ENCODE results near the gene SKP2. TPM values are rescaled to one million over a fixed set of nuclear protein-coding genes. Genes with fewer than 3 reads are reported as not detected.
"Not testable (repeated sequence)": the region's sequence is repeated elsewhere in the genome, so short reads cannot be mapped to it uniquely, and the experiment has no call there.

SKP2 gene
- total and polyA plus RNA-seq, 2 donors, result 5.1 to 42.9 TPM

DNA sequence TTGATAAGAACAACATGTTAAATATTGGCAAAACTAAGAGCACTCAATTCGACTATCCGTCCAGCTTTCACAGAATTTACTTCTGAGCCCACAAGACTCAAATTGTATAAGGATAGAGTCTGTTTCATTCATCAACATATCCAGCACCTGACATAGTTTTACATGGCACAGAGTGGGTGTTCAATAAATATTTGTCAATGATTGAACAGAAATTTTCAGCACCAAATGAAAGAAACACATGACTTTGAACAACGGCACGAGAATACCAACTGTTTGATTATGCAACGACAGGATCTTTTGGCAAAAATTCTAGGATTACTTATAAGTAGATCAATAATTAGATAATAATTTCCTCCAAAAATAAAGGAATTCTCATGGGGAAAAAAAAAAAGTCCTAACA, 41.8 kb downstream of the SKP2 start:
- WGBS, result 95% methylated on average over 5 of the region's 5 CpGs
- Histone ChIP-seq H3K4me1 (ENCODE audit: insufficient read depth) (no peaks in the 10 kb centered on the region), H3K36me3 (ENCODE audit: insufficient read depth) (no peaks in the 10 kb centered on the region), H3K27ac (ENCODE audit: low read depth) (no peak overlapping the region), H3K4me3 (ENCODE audit: low read depth, low read length) (no peak overlapping the region)
- no peak for DNase-seq (ENCODE audit: extremely low spot score)

DNA sequence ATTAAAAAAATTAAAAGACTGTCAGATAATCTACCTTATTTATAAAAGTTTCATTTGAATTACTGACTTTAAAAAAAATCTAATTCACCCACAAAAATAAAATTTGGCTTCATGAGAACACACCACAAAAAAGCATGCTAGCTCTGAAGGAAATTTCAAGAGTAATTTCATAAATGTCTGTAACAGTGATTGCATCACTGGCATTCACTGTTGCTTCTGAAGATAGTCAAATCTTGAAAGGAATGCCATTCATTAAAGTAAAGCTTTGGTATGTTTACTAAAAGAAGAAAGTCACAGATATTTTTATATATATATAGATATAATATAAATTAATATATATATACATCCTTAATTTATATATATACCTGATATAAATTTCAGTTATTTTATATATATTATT, 46.4 kb downstream of the SKP2 start:
- no peak overlapping the region for H3K4me3 ChIP-seq (ENCODE audit: low read depth, low read length)
- H3K4me1 ChIP-seq (ENCODE audit: insufficient read depth), result no peaks in the 10 kb centered on the region
- H3K27ac ChIP-seq (ENCODE audit: low read depth), result no peak overlapping the region
- no peaks in the 10 kb centered on the region for H3K36me3 ChIP-seq (ENCODE audit: insufficient read depth)
- DNase-seq (ENCODE audit: extremely low spot score), result no peak

DNA sequence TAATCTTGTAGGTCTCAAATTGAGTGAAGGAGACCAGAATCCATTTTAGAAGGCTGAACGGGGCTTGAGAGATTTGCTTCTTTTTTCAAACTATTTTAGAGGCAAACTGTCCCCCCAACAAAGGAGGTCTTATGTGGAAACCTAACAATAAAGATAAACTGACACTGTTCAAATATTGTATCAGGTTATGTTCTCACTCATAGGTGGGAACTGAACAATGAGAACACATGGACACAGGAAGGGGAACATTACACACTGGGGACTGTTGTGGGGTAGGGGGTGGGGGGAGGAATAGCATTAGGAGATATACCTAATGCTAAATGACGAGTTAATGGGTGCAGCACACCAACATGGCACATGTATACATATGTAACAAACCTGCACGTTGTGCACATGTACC, 46.9 kb downstream of the SKP2 start:
- not testable (repeated sequence) for H3K4me3 ChIP-seq (ENCODE audit: low read depth, low read length); H3K4me1 ChIP-seq (ENCODE audit: insufficient read depth); H3K36me3 ChIP-seq (ENCODE audit: insufficient read depth); DNase-seq (ENCODE audit: extremely low spot score); H3K27ac ChIP-seq (ENCODE audit: low read depth)
- 96% methylated on average over 3 of the region's 3 CpGs for WGBS

DNA sequence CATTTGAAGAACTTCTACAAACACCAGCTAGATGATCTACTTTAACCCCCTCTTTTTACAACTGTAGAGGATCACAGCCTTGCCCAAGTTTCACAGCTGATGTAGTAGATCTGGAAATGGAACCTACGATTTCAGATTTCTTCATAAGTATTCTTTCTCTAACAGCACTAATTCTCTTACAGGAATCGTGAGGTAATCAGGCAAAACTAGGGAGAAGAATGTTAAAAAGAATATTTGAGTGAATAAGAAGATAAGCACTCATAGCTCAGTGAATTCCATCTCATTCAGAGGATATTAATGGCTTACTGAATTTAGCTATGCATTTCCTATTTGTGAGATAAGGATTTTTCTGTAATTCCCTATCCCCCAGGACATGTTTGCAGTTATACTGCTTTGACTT, 47.7 kb downstream of the SKP2 start:
- Histone ChIP-seq H3K27ac (ENCODE audit: low read depth) (no peak overlapping the region), H3K4me3 (ENCODE audit: low read depth, low read length) (no peak overlapping the region), H3K36me3 (ENCODE audit: insufficient read depth) (no peaks in the 10 kb centered on the region), H3K4me1 (ENCODE audit: insufficient read depth) (no peaks in the 10 kb centered on the region)
- WGBS, result 39% methylated on average over 2 of the region's 2 CpGs
- DNase-seq (ENCODE audit: extremely low spot score), result no peak

DNA sequence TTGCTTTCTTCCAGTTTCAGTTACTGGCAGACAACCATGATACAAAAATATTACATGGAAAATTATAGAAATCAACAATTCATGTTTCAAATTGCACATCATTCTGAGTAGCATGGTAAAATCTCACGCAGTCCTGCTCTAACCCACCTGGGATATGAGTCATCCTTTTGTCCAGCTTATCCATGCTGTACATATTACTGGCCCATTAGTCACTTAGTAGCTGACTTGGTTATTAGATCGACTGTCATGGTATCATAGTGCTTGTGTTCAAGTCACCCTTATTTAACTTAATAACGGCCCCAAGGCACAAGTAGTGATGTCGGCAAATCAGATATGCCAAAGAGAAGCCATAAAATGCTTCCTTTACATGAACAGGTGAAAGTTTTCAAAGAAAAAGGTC, 48.6 kb downstream of the SKP2 start:
- Histone ChIP-seq H3K36me3 (ENCODE audit: insufficient read depth) (no peaks in the 10 kb centered on the region), H3K4me1 (ENCODE audit: insufficient read depth) (no peaks in the 10 kb centered on the region)
- WGBS, result 84% methylated on average over 4 of the region's 4 CpGs

DNA sequence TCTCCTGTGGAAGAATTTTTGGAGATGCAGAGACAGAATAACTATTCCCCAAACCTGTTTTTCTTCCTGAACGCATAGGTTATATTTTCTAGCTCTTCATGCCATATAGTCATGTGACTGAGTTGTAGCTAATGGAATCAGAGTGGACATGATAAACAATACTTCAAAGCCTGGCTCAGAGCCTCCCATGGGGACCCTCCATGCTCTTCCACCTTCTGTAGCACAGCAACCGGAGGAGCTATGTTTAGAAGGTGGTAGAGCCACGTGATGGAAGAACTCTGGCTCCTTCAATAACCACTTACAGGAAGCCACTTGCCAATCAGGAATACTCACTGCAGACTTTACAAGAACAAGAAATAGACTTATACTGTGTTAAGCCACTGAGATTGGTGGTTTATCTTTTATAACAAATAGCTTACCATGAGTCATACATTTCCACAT, 50.6 kb downstream of the SKP2 start:
- 59% methylated on average over 3 of the region's 3 CpGs for WGBS
- no peak for DNase-seq (ENCODE audit: extremely low spot score)
- Histone ChIP-seq H3K4me1 (ENCODE audit: insufficient read depth) (no peaks in the 10 kb centered on the region), H3K4me3 (ENCODE audit: low read depth, low read length) (no peak overlapping the region), H3K36me3 (ENCODE audit: insufficient read depth) (no peaks in the 10 kb centered on the region), H3K27ac (ENCODE audit: low read depth) (no peak overlapping the region)

More for the DNA sequence above, 48.6 kb downstream of the SKP2 start:
- Histone ChIP-seq H3K4me3 (ENCODE audit: low read depth, low read length) (no peak overlapping the region), H3K27ac (ENCODE audit: low read depth) (no peak overlapping the region)
- no peak for DNase-seq (ENCODE audit: extremely low spot score)

DNA sequence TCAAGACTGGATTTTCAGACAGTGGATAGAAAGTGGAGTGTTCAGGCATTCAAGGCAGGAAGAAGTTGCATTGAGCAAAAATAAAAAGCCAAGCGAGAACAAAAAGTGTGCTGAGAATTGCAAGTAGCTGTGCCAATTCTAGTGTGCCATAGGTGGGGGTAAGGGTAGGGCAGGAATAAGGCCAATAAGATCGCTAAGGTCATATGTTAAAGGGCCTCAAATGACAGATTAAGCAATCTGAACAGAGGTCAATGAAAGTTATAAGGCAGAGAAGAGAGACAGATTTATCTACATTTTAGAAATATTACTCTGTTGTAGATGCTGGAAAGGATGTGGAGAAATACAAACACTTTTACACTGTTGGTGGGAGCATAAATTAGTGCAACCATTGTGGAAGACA, 53.4 kb downstream of the SKP2 start:
- Histone ChIP-seq H3K4me1 (ENCODE audit: insufficient read depth) (no peaks in the 10 kb centered on the region), H3K27ac (ENCODE audit: low read depth) (no peak overlapping the region), H3K36me3 (ENCODE audit: insufficient read depth) (no peaks in the 10 kb centered on the region), H3K4me3 (ENCODE audit: low read depth, low read length) (no peak overlapping the region)
- WGBS, result over 99% methylated on average over 2 of the region's 2 CpGs
- no peak for DNase-seq (ENCODE audit: extremely low spot score)

DNA sequence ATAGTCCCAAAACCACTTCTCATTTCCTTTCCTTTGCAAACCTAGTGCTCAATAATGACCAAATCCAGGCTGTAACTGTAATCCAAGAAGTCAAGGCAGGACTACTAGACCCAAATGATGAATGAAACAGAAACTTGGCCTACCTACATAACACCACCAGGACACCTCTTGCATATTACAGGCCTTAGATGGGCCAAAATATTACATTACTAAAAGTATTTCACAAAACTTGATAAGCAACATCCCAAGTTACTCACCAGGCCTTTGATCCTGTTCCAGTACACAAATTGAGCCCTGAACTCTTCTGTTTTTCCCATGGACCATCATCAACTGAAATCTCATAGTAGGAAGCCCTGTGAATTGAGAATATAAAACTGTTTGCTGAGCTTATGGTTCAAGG, 55.0 kb downstream of the SKP2 start:
- Histone ChIP-seq H3K27ac (ENCODE audit: low read depth) (no peak overlapping the region), H3K36me3 (ENCODE audit: insufficient read depth) (no peaks in the 10 kb centered on the region), H3K4me1 (ENCODE audit: insufficient read depth) (no peaks in the 10 kb centered on the region), H3K4me3 (ENCODE audit: low read depth, low read length) (no peak overlapping the region)
- DNase-seq (ENCODE audit: extremely low spot score), result no peak

DNA sequence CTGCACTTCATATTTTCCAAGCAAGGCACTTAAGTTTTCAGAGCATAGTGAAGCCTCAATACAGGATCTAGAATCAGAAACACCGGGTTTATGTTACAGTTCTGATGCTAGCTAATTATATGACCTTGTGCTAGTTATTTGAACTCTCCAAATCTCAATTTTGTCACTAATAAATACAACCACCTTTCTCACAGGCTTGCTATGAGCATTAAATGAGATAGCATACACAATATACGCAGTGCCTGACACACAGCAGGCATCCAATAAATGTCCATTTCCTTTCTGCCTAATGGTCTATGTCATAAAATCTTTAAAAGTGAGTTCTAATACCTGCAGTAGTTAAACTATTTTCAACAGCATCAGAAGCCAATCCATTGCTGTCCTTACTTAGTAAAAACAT, 56.9 kb downstream of the SKP2 start:
- Histone ChIP-seq H3K27ac (ENCODE audit: low read depth) (no peak overlapping the region), H3K4me3 (ENCODE audit: low read depth, low read length) (no peak overlapping the region), H3K4me1 (ENCODE audit: insufficient read depth) (no peaks in the 10 kb centered on the region), H3K36me3 (ENCODE audit: insufficient read depth) (peaks cover 2% of the 10 kb centered on the region)
- DNase-seq (ENCODE audit: extremely low spot score), result no peak
- 87% methylated on average over 2 of the region's 2 CpGs for WGBS

DNA sequence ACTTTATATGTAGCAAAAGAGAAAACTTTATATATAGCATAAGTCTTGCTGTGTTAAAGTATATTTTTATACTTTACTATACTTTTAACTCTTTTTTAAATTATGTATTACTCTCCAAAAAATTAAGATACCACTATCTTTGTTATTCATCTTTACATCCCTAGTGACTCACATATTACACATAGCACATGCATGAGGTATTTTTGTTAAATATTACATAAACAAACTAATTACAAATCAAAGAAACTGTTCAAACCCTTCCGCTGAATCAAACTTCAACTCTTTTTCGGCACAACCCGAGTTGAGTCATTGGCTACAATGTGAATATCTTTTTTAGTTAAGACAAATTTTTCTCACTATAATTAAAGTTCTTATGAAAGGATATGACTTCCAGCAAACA, 57.8 kb downstream of the SKP2 start:
- peaks cover 3% of the 10 kb centered on the region for H3K36me3 ChIP-seq (ENCODE audit: insufficient read depth)
- WGBS, result 86% methylated on average over 3 of the region's 3 CpGs

DNA sequence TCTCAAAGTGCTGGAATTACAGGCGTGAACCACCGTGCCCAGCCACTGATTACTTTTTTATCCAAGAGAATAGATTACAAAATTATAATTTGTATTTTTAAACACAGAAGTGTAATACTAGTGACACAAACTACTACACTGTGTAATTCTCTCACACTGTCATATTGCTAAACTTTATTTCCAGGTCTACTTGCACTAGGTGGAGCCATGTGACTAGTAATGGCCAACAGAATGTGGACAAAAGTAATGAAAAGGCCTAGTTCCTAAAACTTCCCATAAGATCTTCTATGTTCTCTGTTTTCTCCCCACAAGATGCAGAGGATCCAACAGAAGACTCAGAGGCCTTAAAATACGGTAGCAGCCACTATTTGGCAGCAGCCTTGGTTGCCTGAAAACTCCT, 62.5 kb downstream of the SKP2 start:
- Histone ChIP-seq H3K27ac (ENCODE audit: low read depth) (no peak overlapping the region), H3K36me3 (ENCODE audit: insufficient read depth) (peaks cover 6% of the 10 kb centered on the region), H3K4me1 (ENCODE audit: insufficient read depth) (no peaks in the 10 kb centered on the region), H3K4me3 (ENCODE audit: low read depth, low read length) (no peak overlapping the region)
- WGBS, result 81% methylated on average over 3 of the region's 3 CpGs
- no peak for DNase-seq (ENCODE audit: extremely low spot score)

More for the DNA sequence above, 57.8 kb downstream of the SKP2 start:
- no peak overlapping the region for H3K27ac ChIP-seq (ENCODE audit: low read depth)
- no peak for DNase-seq (ENCODE audit: extremely low spot score)
- H3K4me3 ChIP-seq (ENCODE audit: low read depth, low read length), result no peak overlapping the region
- no peaks in the 10 kb centered on the region for H3K4me1 ChIP-seq (ENCODE audit: insufficient read depth)

DNA sequence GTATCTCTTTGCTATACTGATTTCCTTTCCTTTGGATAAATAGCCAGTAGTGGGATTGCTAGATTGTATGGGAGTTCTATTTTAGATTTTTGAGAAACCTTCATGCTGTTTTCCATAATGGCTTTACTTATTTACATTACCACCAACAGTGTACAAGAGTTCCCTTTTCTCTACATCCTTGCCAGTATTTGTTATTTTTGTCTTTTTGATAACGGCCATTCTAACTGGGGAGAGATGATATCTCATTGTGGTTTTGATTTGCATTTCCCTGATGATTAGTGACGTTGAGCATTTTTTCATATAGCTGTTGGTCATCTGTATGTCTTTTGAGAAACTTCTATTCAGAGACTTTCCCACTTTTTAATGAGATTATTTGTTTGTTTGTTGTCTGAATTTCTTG, 64.0 kb downstream of the SKP2 start:
- 60% methylated on average over 2 of the region's 2 CpGs for WGBS
- Histone ChIP-seq H3K4me1 (ENCODE audit: insufficient read depth) (no peaks in the 10 kb centered on the region), H3K4me3 (ENCODE audit: low read depth, low read length) (no peak overlapping the region), H3K27ac (ENCODE audit: low read depth) (no peak overlapping the region), H3K36me3 (ENCODE audit: insufficient read depth) (peaks cover 6% of the 10 kb centered on the region)
- no peak for DNase-seq (ENCODE audit: extremely low spot score)

DNA sequence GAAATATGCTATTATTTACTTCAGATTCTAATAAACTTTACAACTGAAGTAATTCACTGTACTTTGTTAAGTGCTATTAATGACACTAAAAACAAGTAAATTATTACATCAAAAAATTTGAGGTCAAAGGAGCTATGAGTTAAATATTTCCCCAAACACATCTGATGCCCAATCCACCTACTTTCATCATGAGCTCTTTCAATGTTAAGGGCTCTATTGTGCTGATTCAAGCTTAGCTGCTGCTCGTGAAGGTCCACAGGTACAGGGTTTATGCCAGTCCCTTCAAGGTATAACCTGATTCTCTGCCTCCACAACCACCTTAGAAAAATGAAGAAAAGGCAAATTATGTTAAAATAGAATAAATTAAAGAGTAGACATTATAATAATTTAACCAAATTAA, 65.7 kb downstream of the SKP2 start:
- DNase-seq (ENCODE audit: extremely low spot score), result no peak
- Histone ChIP-seq H3K27ac (ENCODE audit: low read depth) (no peak overlapping the region), H3K4me1 (ENCODE audit: insufficient read depth) (no peaks in the 10 kb centered on the region), H3K4me3 (ENCODE audit: low read depth, low read length) (no peak overlapping the region), H3K36me3 (ENCODE audit: insufficient read depth) (peaks cover 5% of the 10 kb centered on the region)
- WGBS, result 84% methylated on average over 1 of the region's 1 CpG

DNA sequence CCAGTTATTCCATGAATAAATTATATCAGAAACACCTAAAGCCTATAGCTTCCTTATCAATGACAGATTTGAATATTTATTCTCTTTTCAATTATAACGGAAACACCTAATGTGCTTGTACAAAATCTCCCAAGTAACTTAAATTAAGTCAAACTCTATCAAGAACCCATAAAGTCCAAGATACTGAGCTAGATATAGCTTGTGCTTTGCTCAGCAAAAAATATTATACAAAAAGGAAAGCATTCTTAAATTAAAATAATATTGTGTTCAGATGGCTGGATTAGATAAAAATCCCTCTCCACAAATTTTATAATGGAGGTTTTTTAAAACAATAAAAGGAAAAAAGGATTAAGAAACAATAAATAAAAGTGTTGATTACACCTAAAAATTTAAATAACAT, 66.1 kb downstream of the SKP2 start:
- Histone ChIP-seq H3K4me3 (ENCODE audit: low read depth, low read length) (no peak overlapping the region), H3K4me1 (ENCODE audit: insufficient read depth) (no peaks in the 10 kb centered on the region), H3K27ac (ENCODE audit: low read depth) (no peak overlapping the region), H3K36me3 (ENCODE audit: insufficient read depth) (peaks cover 3% of the 10 kb centered on the region)
- 97% methylated on average over 1 of the region's 1 CpG for WGBS
- DNase-seq (ENCODE audit: extremely low spot score), result no peak

DNA sequence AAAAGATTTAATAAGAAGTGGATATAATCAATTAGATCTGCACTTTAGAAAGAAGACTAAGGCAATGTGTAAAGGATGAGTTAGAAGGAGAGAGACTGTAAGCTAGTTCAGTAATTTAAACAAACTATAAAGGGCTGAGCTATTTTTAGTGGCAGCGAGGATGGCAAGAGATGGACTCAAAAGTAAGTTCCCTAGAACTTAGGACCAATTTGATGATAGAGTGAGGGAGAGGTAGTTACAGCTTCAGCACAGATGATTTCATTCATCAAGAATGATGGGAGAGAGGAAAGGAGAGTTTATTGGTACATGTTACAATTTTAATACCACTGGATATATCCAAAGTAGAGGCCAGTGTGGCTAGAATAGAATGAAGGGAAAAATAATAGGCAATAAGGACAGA, 70.7 kb downstream of the SKP2 start:
- no peaks in the 10 kb centered on the region for H3K36me3 ChIP-seq (ENCODE audit: insufficient read depth)
- WGBS, result 56% methylated on average over 1 of the region's 1 CpG
- H3K4me1 ChIP-seq (ENCODE audit: insufficient read depth), result no peaks in the 10 kb centered on the region
- H3K4me3 ChIP-seq (ENCODE audit: low read depth, low read length), result no peak overlapping the region
- H3K27ac ChIP-seq (ENCODE audit: low read depth), result no peak overlapping the region
- DNase-seq (ENCODE audit: extremely low spot score), result no peak

All from urinary bladder (tissue), 4 donors.